Activated CD8-positive, alpha-beta T cell treated with anti-CD3 and anti-CD28 coated beads for 36 hours (primary cell): Measurements from ENCODE around the gene FXYD1. TPM values are rescaled to one million over a fixed set of nuclear protein-coding genes. Genes with fewer than 3 reads are reported as not detected.

ENCODE experiments used
- ATAC-seq: fragments of 200-7000 bp; cut with Tn5 transposase; one replicate; pipeline ENCODE4 v1.10.0; 2021; ENCODE audit warnings: mild to moderate bottlenecking, moderate library complexity
- CTCF ChIA-PET: fragments of 350-600 bp; sonication (Branson Sonifier 250); formaldehyde crosslinking; loops from one replicate; lab custom pipeline; 2021; ENCODE audit warnings: antibody characterized with exemption; lab: Charles Lee
- POLR2A ChIA-PET: fragments of 350-600 bp; sonication (Branson Sonifier 250); formaldehyde crosslinking; loops from one replicate; lab custom pipeline; 2021; ENCODE audit warnings: antibody characterized with exemption; lab: Charles Lee
- DNase-seq: peaks from one replicate; pipeline ENCODE4 v3.0.0-alpha.2; 2020
- H3K27ac Mint-ChIP-seq: one replicate; pipeline ENCODE4 v1.8.0; 2021; ENCODE audit warnings: mild to moderate bottlenecking, mixed read lengths
- H3K27me3 Mint-ChIP-seq: one replicate; pipeline ENCODE4 v1.8.0; 2021; ENCODE audit warnings: mixed read lengths
- H3K36me3 Mint-ChIP-seq: one replicate; pipeline ENCODE4 v1.8.0; 2021; ENCODE audit warnings: low read depth, mixed read lengths
- H3K4me1 Mint-ChIP-seq: one replicate; pipeline ENCODE4 v1.8.0; 2021; ENCODE audit warnings: low read depth, mixed read lengths
- H3K4me3 Mint-ChIP-seq: one replicate; pipeline ENCODE4 v1.8.0; 2021; ENCODE audit warnings: mild to moderate bottlenecking, moderate library complexity, mixed read lengths
- H3K9me3 Mint-ChIP-seq: one replicate; pipeline ENCODE4 v1.8.0; 2021; ENCODE audit warnings: mixed read lengths
- CTCF ChIP-seq: fragments of 200-600 bp; IDR thresholded peaks from one replicate; pipeline ENCODE4 v1.8.0; 2022; ENCODE audit warnings: antibody characterized with exemption, mild to moderate bottlenecking
- intact Hi-C: fragments of 100-400 bp; cut with micrococcal nuclease; formaldehyde crosslinking; loops from one replicate; pipeline ENCODE4 v1.10.0; 2022
- total RNA-seq, 2 experiments: library from RNA; stranded (reverse); gene quantifications; one replicate each; pipeline ENCODE4 v1.2.3, GENCODE V29; 2021

The FXYD1 gene
- total RNA-seq, 2 experiments from 2014 or later: 1.9 TPM; not detected in 1

- Mint-ChIP-seq H3K9me3 (no peaks in the 10 kb centered on the region), H3K36me3 (peaks cover 54% of the 10 kb centered on the region), H3K4me3 (peak overlapping the region; percentile 95), H3K27ac (peak overlapping the region; percentile 99), H3K27me3 (no peaks in the 10 kb centered on the region), H3K4me1 (peaks cover 49% of the 10 kb centered on the region)
- DNase-seq (peak; percentile 51), ATAC-seq (peak; percentile 11)
- TF ChIP-seq CTCF: no peak
- POLR2A ChIA-PET: interaction anchor here (0.7 to 2.0 kb wide), 8 partner anchors 13 to 111 kb away, joined by 3 to 10 read pairs (median 5); no protein-coding TSS in a partner anchor
- CTCF ChIA-PET: interaction anchor here (1.4 to 6.2 kb wide), 2 partner anchors 13 to 16 kb away, joined by 4 to 57 read pairs; partner anchors contain the start of gene FXYD7
- intact Hi-C loops: no loop called here
Observed at GRCh38 chr19:35155441-35155840, 16.8 kb downstream of the FXYD1 start.

- Mint-ChIP-seq H3K27ac (peak overlapping the region; percentile 99), H3K4me1 (peaks cover 49% of the 10 kb centered on the region), H3K9me3 (peaks cover under 1% of the 10 kb centered on the region), H3K27me3 (no peaks in the 10 kb centered on the region), H3K36me3 (peaks cover 61% of the 10 kb centered on the region), H3K4me3 (peak overlapping the region; percentile 95)
- POLR2A ChIA-PET: interaction anchor here (0.6 to 1.4 kb wide), 4 partner anchors 11 to 95 kb away, joined by 3 to 9 read pairs (median 5); no protein-coding TSS in a partner anchor
- intact Hi-C loops: no loop called here
- ATAC-seq: no peak
- no peak for DNase-seq
- TF ChIP-seq CTCF: no peak
- CTCF ChIA-PET: interaction anchor here (6.2 kb wide), 1 partner anchor 14 kb away, joined by 57 read pairs; the partner anchor contains the start of gene FXYD7
Observed at GRCh38 chr19:35155981-35156672, 17.5 kb downstream of the FXYD1 start.

- intact Hi-C loops: no loop called here
- peak overlapping the region; percentile 95 for H3K4me3 Mint-ChIP-seq
- H3K4me1 Mint-ChIP-seq: peaks cover 52% of the 10 kb centered on the region
Observed at GRCh38 chr19:35156673-35157014, 18.0 kb downstream of the FXYD1 start.

GRCh38 chr19:35157431-35157830 lies 18.8 kb downstream of the FXYD1 start:
- ChIA-PET POLR2A (interaction anchor here (0.9 to 2.0 kb wide), 3 partner anchors 10 to 49 kb away, joined by 3 to 9 read pairs (median 4); no protein-coding TSS in a partner anchor), CTCF (interaction anchor here (1.0 kb wide), 1 partner anchor 30 kb away, joined by 3 read pairs; no protein-coding TSS in a partner anchor)
- no peak for TF ChIP-seq CTCF
- no peaks in the 10 kb centered on the region for H3K27me3 Mint-ChIP-seq
- H3K9me3 Mint-ChIP-seq: peaks cover 11% of the 10 kb centered on the region
- peak overlapping the region; percentile 99 for H3K27ac Mint-ChIP-seq
- ATAC-seq (no peak), DNase-seq (no peak)
- peaks cover 49% of the 10 kb centered on the region for H3K4me1 Mint-ChIP-seq
- H3K36me3 Mint-ChIP-seq: peaks cover 74% of the 10 kb centered on the region
- peak overlapping the region; percentile 95 for H3K4me3 Mint-ChIP-seq
- intact Hi-C loops: no loop called here

More at GRCh38 chr19:35156673-35157014, 18.0 kb downstream of the FXYD1 start:
- H3K9me3 Mint-ChIP-seq: peaks cover 5% of the 10 kb centered on the region
- H3K27ac Mint-ChIP-seq: peak overlapping the region; percentile 99
- H3K36me3 Mint-ChIP-seq: peaks cover 66% of the 10 kb centered on the region
- TF ChIP-seq CTCF: no peak
- ChIA-PET CTCF (interaction anchor here (6.2 kb wide), 1 partner anchor 15 kb away, joined by 57 read pairs; the partner anchor contains the start of gene FXYD7), POLR2A (interaction anchor here (0.6 to 1.5 kb wide), 4 partner anchors 10 to 15 kb away, joined by 3 to 9 read pairs (median 5); no protein-coding TSS in a partner anchor)
- H3K27me3 Mint-ChIP-seq: no peaks in the 10 kb centered on the region
- DNase-seq (no peak), ATAC-seq (no peak)
